ENCODE measurements around the gene IL11.
"Not testable (repeated sequence)": the region's sequence is repeated elsewhere in the genome, so short reads cannot be mapped to it uniquely, and the experiment has no call there.

The IL11 gene

DNA sequence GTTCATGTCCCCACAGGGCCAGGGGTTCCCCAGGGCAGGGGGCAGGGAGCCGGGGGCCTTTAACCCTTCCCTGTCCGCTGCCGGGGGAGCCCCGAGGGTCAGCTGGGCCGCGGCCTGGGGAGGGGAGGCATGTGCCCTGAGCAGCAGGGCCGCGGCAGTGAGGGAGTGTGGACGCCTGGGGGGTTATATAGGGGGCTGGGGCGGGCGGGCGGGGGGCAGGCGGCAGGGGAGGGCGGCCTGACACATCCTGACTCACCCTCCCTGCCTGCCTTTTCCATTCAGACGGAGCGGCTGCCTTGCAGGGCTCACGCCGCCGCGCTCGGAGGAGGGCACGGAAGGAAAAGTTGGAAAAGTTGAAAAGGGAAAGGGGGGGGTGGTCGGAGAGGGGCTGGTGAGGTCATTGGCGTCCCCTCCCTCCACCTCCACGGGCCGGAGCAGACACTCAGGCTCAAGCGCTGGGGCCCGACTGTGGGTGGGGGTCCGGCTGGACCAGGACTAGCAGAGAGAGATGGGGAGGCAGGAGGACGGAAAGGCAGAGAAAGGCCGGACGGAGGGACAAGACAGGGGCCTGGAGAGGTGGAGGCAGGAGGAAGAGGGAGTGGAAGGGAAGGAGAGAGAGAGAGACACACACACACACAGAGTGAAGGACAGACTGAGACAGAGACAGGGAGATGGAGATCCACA lies at the start of gene IL11:
TSS of gene IL11 (minus strand) at position 159 of the 684 bp plus-strand sequence. CDS start at position 6, 153 bp downstream.
- no peak for DNase-seq (ENCODE audit: low read depth in 2 of 2, low spot score in 1 of 2)

DNA sequence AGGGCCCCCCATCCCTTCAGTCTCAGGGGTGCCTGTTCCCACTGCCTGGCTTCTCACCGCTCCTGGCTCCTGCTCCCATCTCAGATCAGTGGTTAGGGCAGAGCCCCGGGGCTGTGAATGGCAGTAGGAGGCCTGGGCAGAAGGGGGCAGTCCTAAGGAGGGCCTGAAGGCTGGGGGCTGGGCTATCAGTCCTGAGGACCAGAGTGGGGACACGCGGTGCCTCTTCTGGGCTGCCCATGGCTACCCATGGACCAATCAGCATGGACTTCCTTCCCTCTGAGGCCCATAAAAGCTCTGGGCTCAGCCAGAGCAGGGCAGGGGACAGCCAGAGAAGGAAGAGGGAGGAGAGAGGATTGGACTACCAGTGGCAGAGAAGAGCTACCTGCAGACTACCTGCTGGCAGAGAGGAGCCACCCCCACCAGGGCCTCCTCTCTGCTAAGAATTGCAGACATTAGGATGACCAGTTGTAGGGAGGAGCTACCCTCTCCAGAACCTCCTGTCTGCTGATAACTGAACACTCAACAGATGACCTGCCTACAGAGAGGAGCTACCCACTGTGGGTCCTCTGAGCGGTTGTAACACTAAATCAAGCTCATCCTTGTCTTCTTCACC lies 49.5 kb upstream of the IL11 start:
- DNase-seq (ENCODE audit: low read depth in 2 of 2, low spot score in 1 of 2), result no peak

- no peak for DNase-seq (ENCODE audit: low read depth in 2 of 2, low spot score in 1 of 2)
Observed at GRCh38 chr19:55419103-55419502, 48.8 kb upstream of the IL11 start.

- DNase-seq (ENCODE audit: low read depth in 2 of 2, low spot score in 1 of 2), result peak in 1 of 2 donors; percentile 26
Observed at GRCh38 chr19:55418185-55418584, 47.9 kb upstream of the IL11 start.

GRCh38 chr19:55410168-55410567 lies 39.9 kb upstream of the IL11 start:
- DNase-seq (ENCODE audit: low read depth in 2 of 2, low spot score in 1 of 2), result no peak

GRCh38 chr19:55409179-55409578 lies 38.9 kb upstream of the IL11 start:
- not testable (repeated sequence) for DNase-seq (ENCODE audit: low read depth in 2 of 2, low spot score in 1 of 2)

DNA sequence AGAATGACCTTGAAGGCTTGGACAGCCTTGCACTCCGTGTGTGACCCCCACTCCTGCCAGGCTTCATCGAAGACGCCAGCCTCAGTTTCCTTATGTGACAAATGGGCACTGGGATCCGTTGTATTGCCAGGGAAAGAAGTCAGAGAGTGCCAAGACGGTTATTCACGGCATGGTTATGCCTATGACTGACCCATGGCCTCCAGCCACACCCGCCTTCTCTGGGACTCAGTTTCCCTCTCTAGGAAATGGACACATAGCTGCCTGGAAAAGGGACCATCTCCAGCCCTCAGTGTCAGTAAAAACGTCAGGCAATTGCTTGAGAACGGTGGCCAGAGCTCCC lies 38.2 kb upstream of the IL11 start:
- no peak for DNase-seq (ENCODE audit: low read depth in 2 of 2, low spot score in 1 of 2)

DNA sequence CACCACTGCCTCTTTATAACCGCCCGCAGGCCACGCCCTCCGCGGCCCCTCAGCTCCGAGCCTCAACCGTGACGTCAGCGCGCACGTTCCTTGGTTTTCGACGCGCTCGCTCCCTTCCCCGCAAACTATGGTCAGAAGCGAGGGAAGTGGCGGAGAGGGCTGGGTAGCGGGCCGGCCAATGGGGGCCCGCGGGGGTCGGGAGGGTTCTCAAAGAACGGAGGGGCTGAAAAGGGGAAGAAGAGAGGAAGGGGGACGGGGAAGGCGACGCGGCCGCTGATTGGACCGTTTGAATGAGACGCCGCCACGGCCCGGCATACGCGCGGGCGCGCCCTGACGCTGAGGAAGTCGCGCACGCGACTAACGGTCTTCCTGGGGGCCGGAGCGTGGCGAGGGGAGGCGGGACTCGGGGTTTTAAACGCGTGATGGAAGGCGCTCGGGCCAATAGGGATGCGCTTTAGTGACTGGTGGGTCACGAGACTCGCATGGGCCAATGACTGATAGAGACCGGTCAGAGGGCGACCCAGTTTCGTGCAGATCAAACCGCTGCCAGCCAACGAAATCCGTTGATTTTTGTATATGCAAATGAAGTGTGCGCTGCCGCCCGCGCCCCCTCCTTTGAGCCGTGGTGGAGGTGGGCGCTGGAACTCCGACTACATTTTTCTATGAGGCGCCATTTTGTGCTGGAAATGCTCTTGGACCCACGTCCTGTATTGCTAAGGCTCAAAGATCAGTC lies 37.7 kb upstream of the IL11 start:
- DNase-seq (ENCODE audit: low read depth in 2 of 2, low spot score in 1 of 2), result peak; percentile 90 to 94

GRCh38 chr19:55407550-55407799 lies 37.2 kb upstream of the IL11 start, which contains the start of gene UBE2S:
TSS of gene UBE2S (minus strand) at chr19:55407788. CDS start at chr19:55407589, 199 bp downstream.
- DNase-seq (ENCODE audit: low read depth in 2 of 2, low spot score in 1 of 2), result not testable (repeated sequence)

- no peak for DNase-seq (ENCODE audit: low read depth in 2 of 2, low spot score in 1 of 2)
Observed at GRCh38 chr19:55406826-55407549, 36.7 kb upstream of the IL11 start.

GRCh38 chr19:55406091-55406825 lies 36.0 kb upstream of the IL11 start:
- DNase-seq (ENCODE audit: low read depth in 2 of 2, low spot score in 1 of 2), result no peak

- DNase-seq (ENCODE audit: low read depth in 2 of 2, low spot score in 1 of 2), result no peak
Observed at GRCh38 chr19:55405638-55406037, 35.4 kb upstream of the IL11 start.

DNA sequence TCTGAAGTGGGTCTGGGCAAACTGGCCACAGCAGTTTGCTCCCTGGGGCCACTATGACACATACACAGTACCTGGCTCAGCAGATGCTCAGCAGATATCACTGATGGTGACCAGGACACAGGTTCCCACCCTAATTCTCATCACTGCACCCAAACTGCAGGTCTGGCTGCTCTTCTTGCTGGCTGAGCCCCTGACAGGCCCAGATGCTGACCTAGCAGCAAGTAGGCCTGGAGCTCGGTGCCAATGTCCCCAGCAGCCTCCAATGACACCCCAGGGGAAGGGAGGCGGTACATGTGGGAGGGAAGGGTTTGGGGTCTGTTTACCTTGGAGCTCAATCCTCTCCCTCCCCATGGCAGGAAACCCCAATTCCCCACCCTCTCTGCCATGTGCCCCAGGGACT lies 32.2 kb upstream of the IL11 start:
- no peak for DNase-seq (ENCODE audit: low read depth in 2 of 2, low spot score in 1 of 2)

GRCh38 chr19:55401390-55401789 lies 31.1 kb upstream of the IL11 start:
- DNase-seq (ENCODE audit: low read depth in 2 of 2, low spot score in 1 of 2), result not testable (repeated sequence)

GRCh38 chr19:55400281-55401087 lies 30.2 kb upstream of the IL11 start:
- DNase-seq (ENCODE audit: low read depth in 2 of 2, low spot score in 1 of 2), result no peak

DNA sequence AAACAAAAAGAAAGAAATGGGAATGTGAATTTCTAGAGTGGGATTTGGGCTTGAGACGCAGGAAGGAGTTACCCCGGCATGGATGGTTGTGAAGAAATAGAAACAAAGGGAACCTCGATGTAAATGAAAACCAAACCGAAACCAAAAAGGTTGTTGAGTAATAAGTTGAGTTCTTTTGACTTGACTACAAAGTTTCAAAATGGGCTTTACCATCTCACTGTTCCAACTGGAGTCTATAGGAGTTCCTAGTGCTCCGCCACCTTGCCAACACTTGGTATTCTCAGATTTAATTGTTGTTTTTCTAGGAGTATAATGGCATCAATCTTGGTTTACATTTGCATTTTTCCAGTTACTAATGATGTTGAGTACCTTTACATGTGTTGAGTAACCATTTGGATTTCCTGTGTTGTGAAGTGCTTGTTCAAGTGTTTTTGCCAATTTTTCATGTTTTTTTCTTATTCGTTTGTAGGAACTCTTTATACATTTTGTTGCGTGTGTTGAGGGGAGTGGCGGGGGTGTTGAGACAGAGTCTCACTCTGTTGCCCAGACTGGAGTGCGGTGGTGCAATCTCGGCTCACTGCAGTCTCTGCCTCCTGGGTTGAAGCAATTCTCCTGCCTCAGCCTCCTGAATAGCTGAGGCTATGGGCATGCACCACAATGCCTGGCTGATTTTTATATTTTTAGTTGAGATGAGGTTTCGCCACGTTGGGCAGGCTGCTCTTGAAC lies 28.1 kb upstream of the IL11 start:
- DNase-seq (ENCODE audit: low read depth in 2 of 2, low spot score in 1 of 2), result no peak

GRCh38 chr19:55392820-55393761 lies 22.8 kb upstream of the IL11 start:
- no peak for DNase-seq (ENCODE audit: low read depth in 2 of 2, low spot score in 1 of 2)
